ENCODE measurements around the gene HRAS. TPM values are rescaled to one million over a fixed set of nuclear protein-coding genes. Genes with fewer than 3 reads are reported as not detected.

HRAS gene
- total and polyA plus RNA-seq, 2 donors (not counting 1 experiment from before 2014, with no cell fraction given): 63.5 to 86.0 TPM

DNA sequence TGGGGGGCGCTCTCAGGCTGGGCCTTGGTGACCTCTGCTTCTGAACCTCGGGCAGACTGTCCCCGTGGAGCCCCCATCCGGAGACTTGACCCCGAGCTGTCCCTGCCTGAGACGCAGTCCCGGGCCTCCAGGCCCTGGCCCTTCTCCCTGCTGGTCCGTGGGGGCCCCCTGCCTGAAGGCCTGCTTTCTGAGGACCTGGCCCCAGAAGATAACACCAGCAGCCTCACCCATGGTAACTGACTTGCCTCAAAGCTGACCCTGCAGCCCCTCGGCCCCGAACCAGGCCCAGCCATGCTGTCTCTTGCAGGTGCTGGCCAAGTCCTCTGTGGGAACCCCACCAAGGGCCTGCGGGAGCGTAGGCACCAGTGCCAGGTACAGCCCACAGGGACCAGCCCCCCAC lies 16.2 kb upstream of the HRAS start:
- no peak for TF ChIP-seq EZH2 (IDR thresholded peaks at IDR 0.05; ENCODE audit: borderline replicate concordance, insufficient read depth, low read depth, low read length, poor library complexity, severe bottlenecking)
- TF ChIP-seq, protein P1, sequence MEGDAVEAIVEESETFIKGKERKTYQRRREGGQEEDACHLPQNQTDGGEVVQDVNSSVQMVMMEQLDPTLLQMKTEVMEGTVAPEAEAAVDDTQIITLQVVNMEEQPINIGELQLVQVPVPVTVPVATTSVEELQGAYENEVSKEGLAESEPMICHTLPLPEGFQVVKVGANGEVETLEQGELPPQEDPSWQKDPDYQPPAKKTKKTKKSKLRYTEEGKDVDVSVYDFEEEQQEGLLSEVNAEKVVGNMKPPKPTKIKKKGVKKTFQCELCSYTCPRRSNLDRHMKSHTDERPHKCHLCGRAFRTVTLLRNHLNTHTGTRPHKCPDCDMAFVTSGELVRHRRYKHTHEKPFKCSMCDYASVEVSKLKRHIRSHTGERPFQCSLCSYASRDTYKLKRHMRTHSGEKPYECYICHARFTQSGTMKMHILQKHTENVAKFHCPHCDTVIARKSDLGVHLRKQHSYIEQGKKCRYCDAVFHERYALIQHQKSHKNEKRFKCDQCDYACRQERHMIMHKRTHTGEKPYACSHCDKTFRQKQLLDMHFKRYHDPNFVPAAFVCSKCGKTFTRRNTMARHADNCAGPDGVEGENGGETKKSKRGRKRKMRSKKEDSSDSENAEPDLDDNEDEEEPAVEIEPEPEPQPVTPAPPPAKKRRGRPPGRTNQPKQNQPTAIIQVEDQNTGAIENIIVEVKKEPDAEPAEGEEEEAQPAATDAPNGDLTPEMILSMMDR (IDR thresholded peaks at IDR 0.05): no peak
- ATAC-seq (ENCODE audit: low read depth) (no peak), DNase-seq (no peak)
- H3K9me3 ChIP-seq (ENCODE audit: control extremely low read depth in 1 of 3, control insufficient read depth in 2 of 3, insufficient read depth in 1 of 3, low read length in 2 of 3): no peaks in the 10 kb centered on the region
- peaks cover 11% of the 10 kb centered on the region for H4K20me1 ChIP-seq (ENCODE audit: control insufficient read depth, insufficient read depth, low read length, poor library complexity, severe bottlenecking)
- H3K4me2 ChIP-seq (replicated peaks; ENCODE audit: low read depth, low read length, poor library complexity, severe bottlenecking): no peak overlapping the region
- intact Hi-C loops (cut with micrococcal nuclease): no loop called here
- Mint-ChIP-seq H3K4me3 (no peak overlapping the region), H3K9me3 (ENCODE audit: insufficient read depth) (no peaks in the 10 kb centered on the region), H3K4me1 (peaks cover 12% of the 10 kb centered on the region), H3K27ac (no peak overlapping the region), H3K27me3 (no peaks in the 10 kb centered on the region)
- no peak overlapping the region for H3K27ac ChIP-seq (ENCODE audit: low read length in 2 of 2)
- peaks cover 12 to 22% of the 10 kb centered on the region in 2 donors for H3K4me1 ChIP-seq (ENCODE audit: control insufficient read depth in 2 of 2, insufficient read depth in 2 of 2, low read length in 2 of 2)
- H3K4me3 ChIP-seq (ENCODE audit: control extremely low read depth in 1 of 5, extremely low read depth in 1 of 5, insufficient read depth in 1 of 5, low read depth in 2 of 5, low read length in 4 of 5): no peak overlapping the region
- H3K36me3 ChIP-seq (replicated peaks in 1 of 2; ENCODE audit: control extremely low read depth in 1 of 2, control insufficient read depth in 1 of 2, extremely low read depth in 1 of 2, insufficient read depth in 2 of 2, low read length in 1 of 2): peaks cover 0 to 7% of the 10 kb centered on the region in 2 experiments
- H3K9ac ChIP-seq (ENCODE audit: low read length): no peak overlapping the region
- WGBS (ENCODE audit: insufficient coverage): 95% methylated on average over 12 of the region's 12 CpGs
- H2AFZ ChIP-seq (ENCODE audit: insufficient read depth, low read depth, low read length, poor library complexity, severe bottlenecking): no peak overlapping the region
- ChIA-PET POLR2A (interaction anchor here (0.6 kb wide), 1 partner anchor 13 kb away, joined by 7 read pairs; no protein-coding TSS in a partner anchor), CTCF (interaction anchor here (1.0 kb wide), 1 partner anchor 172 kb away, joined by 6 read pairs; no protein-coding TSS in a partner anchor)
- H3K27me3 ChIP-seq (replicated peaks in 1 of 4; ENCODE audit: control extremely low read depth in 1 of 4, control insufficient read depth in 3 of 4, insufficient read depth in 4 of 4, low read length in 3 of 4): peaks cover 0 to 10% (median 3%) of the 10 kb centered on the region in 4 experiments
- no peaks in the 10 kb centered on the region for H3K79me2 ChIP-seq (ENCODE audit: control insufficient read depth, insufficient read depth, low read length)

DNA sequence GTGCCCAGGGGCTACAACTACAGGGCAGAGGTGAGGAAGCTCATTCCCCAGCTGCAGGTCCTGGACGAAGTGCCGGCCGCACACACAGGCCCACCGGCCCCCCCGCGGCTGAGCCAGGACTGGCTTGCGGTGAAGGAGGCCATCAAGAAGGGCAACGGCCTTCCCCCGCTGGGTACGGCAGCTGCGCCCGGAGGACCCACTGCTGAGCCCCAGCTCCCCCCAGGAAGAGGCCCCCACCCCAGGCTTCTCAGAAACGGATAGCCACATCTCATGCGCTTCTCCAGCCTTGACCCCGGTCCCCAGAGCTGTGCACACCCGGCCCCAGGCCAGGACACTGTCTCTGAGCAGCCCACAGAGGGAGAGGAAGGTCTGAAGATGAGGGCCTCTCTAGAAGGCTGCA lies 15.8 kb upstream of the HRAS start:
- no peak for ATAC-seq (ENCODE audit: low read depth)
- H3K4me1 ChIP-seq (ENCODE audit: control insufficient read depth in 2 of 2, insufficient read depth in 2 of 2, low read length in 2 of 2): peaks cover 8 to 18% of the 10 kb centered on the region in 2 donors
- intact Hi-C loops (cut with micrococcal nuclease): no loop called here
- H3K36me3 ChIP-seq (replicated peaks in 1 of 2; ENCODE audit: control extremely low read depth in 1 of 2, control insufficient read depth in 1 of 2, extremely low read depth in 1 of 2, insufficient read depth in 2 of 2, low read length in 1 of 2): peaks cover 0 to 7% of the 10 kb centered on the region in 2 experiments
- DNase-seq: no peak
- H4K20me1 ChIP-seq (ENCODE audit: control insufficient read depth, insufficient read depth, low read length, poor library complexity, severe bottlenecking): peaks cover 11% of the 10 kb centered on the region
- Mint-ChIP-seq H3K4me1 (peaks cover 10% of the 10 kb centered on the region), H3K4me3 (no peak overlapping the region), H3K27me3 (no peaks in the 10 kb centered on the region), H3K9me3 (ENCODE audit: insufficient read depth) (no peaks in the 10 kb centered on the region), H3K27ac (no peak overlapping the region)
- no peak overlapping the region for H3K4me3 ChIP-seq (ENCODE audit: control extremely low read depth in 1 of 5, extremely low read depth in 1 of 5, insufficient read depth in 1 of 5, low read depth in 2 of 5, low read length in 4 of 5)
- TF ChIP-seq, protein P1 (IDR thresholded peaks at IDR 0.05): no peak
- TF ChIP-seq EZH2 (IDR thresholded peaks at IDR 0.05; ENCODE audit: borderline replicate concordance, insufficient read depth, low read depth, low read length, poor library complexity, severe bottlenecking): no peak
- no peaks in the 10 kb centered on the region for H3K79me2 ChIP-seq (ENCODE audit: control insufficient read depth, insufficient read depth, low read length)
- no peak overlapping the region for H2AFZ ChIP-seq (ENCODE audit: insufficient read depth, low read depth, low read length, poor library complexity, severe bottlenecking)
- H3K27me3 ChIP-seq (replicated peaks in 1 of 4; ENCODE audit: control extremely low read depth in 1 of 4, control insufficient read depth in 3 of 4, insufficient read depth in 4 of 4, low read length in 3 of 4): peaks cover 0 to 5% (median 2%) of the 10 kb centered on the region in 4 experiments
- no peak overlapping the region for H3K4me2 ChIP-seq (replicated peaks; ENCODE audit: low read depth, low read length, poor library complexity, severe bottlenecking)
- H3K9ac ChIP-seq (ENCODE audit: low read length): no peak overlapping the region
- 91% methylated on average over 14 of the region's 16 CpGs for whole genome bisulfite sequencing (ENCODE audit: insufficient coverage)
- no peaks in the 10 kb centered on the region for H3K9me3 ChIP-seq (ENCODE audit: control extremely low read depth in 1 of 3, control insufficient read depth in 2 of 3, insufficient read depth in 1 of 3, low read length in 2 of 3)
- ChIA-PET POLR2A (interaction anchor here (0.6 kb wide), 1 partner anchor 12 kb away, joined by 7 read pairs; no protein-coding TSS in a partner anchor), CTCF (interaction anchor here (0.5 to 1.0 kb wide), 2 partner anchors 172 to 346 kb away, joined by 3 to 6 read pairs; no protein-coding TSS in a partner anchor)
- H3K27ac ChIP-seq (ENCODE audit: low read length in 2 of 2): no peak overlapping the region

Measured in B cell (primary cell).